ENCODE measurements around the gene SPG7. TPM values are rescaled to one million over a fixed set of nuclear protein-coding genes. Genes with fewer than 3 reads are reported as not detected.
A peak's percentile ranks its signal among the peaks of the same experiment; 100 is the strongest.

Gene SPG7
- total and polyA plus RNA-seq, 9 of the 15 experiments (the other 6 are each of a cell fraction or from before 2014, with no cell fraction given), result 5.8 to 89.1 (median 49.4) TPM

DNA sequence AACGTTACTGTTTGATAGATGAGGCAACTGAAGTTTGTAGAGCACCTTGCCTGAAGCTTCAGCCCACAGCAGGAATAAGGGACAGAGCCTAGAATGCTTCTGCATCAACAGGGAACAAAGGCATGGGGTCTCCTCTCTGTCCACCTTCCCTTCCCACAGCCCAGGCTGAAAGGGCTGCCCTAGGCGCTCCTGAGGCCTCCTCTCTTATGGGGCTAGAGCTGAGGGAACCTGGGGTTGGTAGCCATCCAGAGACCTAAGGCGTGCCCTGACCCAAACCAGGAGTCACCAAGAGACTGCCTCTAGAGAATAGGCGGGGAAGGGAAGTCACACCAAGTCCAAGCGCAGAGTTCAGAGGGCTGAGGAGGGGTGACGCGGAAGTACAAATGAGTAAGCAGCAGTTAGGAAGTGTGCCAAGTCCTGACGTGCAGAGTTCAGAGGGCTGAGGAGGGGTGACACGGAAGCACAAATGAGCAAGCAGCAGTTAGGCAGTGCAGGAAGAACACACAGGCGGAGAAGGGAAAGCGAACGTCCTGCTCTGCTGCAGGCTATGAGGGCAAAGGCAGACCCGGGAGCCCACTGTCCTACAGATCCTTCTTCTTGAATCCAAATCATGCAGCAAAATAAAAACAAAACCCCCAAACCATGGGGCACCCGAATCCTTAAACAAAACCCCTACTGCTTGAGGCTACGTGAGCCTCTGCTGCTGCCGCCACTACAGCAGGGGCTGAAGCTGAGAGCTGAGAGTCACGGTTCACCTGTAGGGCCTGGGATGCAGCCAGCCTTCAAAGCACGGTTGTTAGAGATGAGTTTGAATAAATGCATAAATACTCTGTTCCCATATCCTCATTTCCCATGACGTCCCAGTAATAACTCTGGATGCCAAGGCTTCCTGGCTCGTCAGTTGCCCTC, 2.7 kb upstream of the SPG7 start (continued):
- TF ChIP-seq TSHZ1 (CRISPR knock-in tag; IDR thresholded peaks at IDR 0.05) (no peak), PHF21A (IDR thresholded peaks at IDR 0.05; ENCODE audit: borderline replicate concordance, low read depth) (no peak), ZBTB17 (CRISPR knock-in tag; IDR thresholded peaks at IDR 0.05) (no peak; the same call in 1 of the 2 replicates), DEAF1 (CRISPR knock-in tag; IDR thresholded peaks at IDR 0.05) (no peak), UBTF (IDR thresholded peaks at IDR 0.05; ENCODE audit: borderline replicate concordance in 1 of 2, low read depth in 2 of 2, low read length in 2 of 2) (0 out of 4 replicates have a peak, but pooled peaks have one; percentile 35 to 50), MAFK (IDR thresholded peaks at IDR 0.05; ENCODE audit: low read length) (no peak), ZNF41 (CRISPR knock-in tag; conservative IDR thresholded peaks at IDR 0.05) (no peak), HDAC6 (IDR thresholded peaks at IDR 0.05; ENCODE audit: low read depth, low read length) (no peak), HNRNPUL1 (IDR thresholded peaks at IDR 0.05; ENCODE audit: low read length) (no peak), ZFX (CRISPR knock-in tag; IDR thresholded peaks at IDR 0.05) (peak; percentile 66), IFI16 (CRISPR knock-in tag; IDR thresholded peaks at IDR 0.05) (no peak), RBFOX2 (IDR thresholded peaks at IDR 0.05; ENCODE audit: low read depth, low read length) (peak; percentile 71), PYGO2 (tag; IDR thresholded peaks at IDR 0.05) (no peak), BCOR (IDR thresholded peaks at IDR 0.05) (0 out of 2 replicates have a peak, but pooled peaks have one; percentile 6), EP400 (IDR thresholded peaks at IDR 0.05) (peak; percentile 77)
- TF ChIP-seq, protein P1, sequence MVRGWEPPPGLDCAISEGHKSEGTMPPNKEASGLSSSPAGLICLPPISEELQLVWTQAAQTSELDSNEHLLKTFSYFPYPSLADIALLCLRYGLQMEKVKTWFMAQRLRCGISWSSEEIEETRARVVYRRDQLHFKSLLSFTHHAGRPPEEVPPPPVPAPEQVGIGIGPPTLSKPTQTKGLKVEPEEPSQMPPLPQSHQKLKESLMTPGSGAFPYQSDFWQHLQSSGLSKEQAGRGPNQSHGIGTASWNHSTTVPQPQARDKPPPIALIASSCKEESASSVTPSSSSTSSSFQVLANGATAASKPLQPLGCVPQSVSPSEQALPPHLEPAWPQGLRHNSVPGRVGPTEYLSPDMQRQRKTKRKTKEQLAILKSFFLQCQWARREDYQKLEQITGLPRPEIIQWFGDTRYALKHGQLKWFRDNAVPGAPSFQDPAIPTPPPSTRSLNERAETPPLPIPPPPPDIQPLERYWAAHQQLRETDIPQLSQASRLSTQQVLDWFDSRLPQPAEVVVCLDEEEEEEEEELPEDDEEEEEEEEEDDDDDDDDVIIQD (CRISPR knock-in tag; IDR thresholded peaks at IDR 0.05), result no peak
- TF ChIP-seq, protein P2, sequence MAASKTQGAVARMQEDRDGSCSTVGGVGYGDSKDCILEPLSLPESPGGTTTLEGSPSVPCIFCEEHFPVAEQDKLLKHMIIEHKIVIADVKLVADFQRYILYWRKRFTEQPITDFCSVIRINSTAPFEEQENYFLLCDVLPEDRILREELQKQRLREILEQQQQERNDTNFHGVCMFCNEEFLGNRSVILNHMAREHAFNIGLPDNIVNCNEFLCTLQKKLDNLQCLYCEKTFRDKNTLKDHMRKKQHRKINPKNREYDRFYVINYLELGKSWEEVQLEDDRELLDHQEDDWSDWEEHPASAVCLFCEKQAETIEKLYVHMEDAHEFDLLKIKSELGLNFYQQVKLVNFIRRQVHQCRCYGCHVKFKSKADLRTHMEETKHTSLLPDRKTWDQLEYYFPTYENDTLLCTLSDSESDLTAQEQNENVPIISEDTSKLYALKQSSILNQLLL (CRISPR knock-in tag; IDR thresholded peaks at IDR 0.05; ENCODE audit: borderline replicate concordance), result no peak
